GM19397 (cell line): ENCODE measurements around the gene SLC2A3.
A peak's percentile ranks its signal among the peaks of the same experiment; 100 is the strongest.
"Not testable (repeated sequence)": the region's sequence is repeated elsewhere in the genome, so short reads cannot be mapped to it uniquely, and the experiment has no call there.

ENCODE experiments used
- ATAC-seq: cut with Tn5 transposase; IDR thresholded peaks from one replicate; pipeline ENCODE4 v1.9.1; 2021; ENCODE audit warnings: mild to moderate bottlenecking, moderate library complexity; ENCODE audit not compliant: unreplicated experiment

SLC2A3 gene

GRCh38 chr12:7935590-7936581, at the start of gene SLC2A3:
SLC2A3 (minus strand) TSS chr12:7936187; CDS start chr12:7936034, 153 bp downstream.
- no peak for ATAC-seq

- ATAC-seq = no peak
These were observed 48.9 kb upstream of the SLC2A3 start for GRCh38 chr12:7984900-7985299.

- not testable (repeated sequence) for ATAC-seq
These were observed 47.5 kb upstream of the SLC2A3 start for GRCh38 chr12:7983460-7983859.

GRCh38 chr12:7983019-7983418, 47.0 kb upstream of the SLC2A3 start:
- ATAC-seq = not testable (repeated sequence)

- not testable (repeated sequence) for ATAC-seq
These were observed 46.3 kb upstream of the SLC2A3 start for GRCh38 chr12:7982332-7982735.

- no peak for ATAC-seq
These were observed 45.5 kb upstream of the SLC2A3 start for GRCh38 chr12:7981446-7981845.

GRCh38 chr12:7977351-7978124, 41.6 kb upstream of the SLC2A3 start:
- ATAC-seq = not testable (repeated sequence)

- ATAC-seq = no peak
These were observed 37.5 kb upstream of the SLC2A3 start for GRCh38 chr12:7973457-7973825.

GRCh38 chr12:7972734-7973456, 36.9 kb upstream of the SLC2A3 start:
- no peak for ATAC-seq

- not testable (repeated sequence) for ATAC-seq
These were observed 36.3 kb upstream of the SLC2A3 start for GRCh38 chr12:7972269-7972668.

- ATAC-seq = not testable (repeated sequence)
These were observed 35.8 kb upstream of the SLC2A3 start for GRCh38 chr12:7971765-7972164.

- peak; percentile 97 for ATAC-seq
These were observed 34.7 kb upstream of the SLC2A3 start for GRCh38 chr12:7970475-7971252.

- ATAC-seq = no peak
These were observed 30.6 kb upstream of the SLC2A3 start for GRCh38 chr12:7966563-7966962.

- ATAC-seq = not testable (repeated sequence)
These were observed 28.7 kb upstream of the SLC2A3 start for GRCh38 chr12:7964669-7965068.

GRCh38 chr12:7961395-7962178, 25.6 kb upstream of the SLC2A3 start:
- no peak for ATAC-seq

GRCh38 chr12:7959701-7960121, 23.7 kb upstream of the SLC2A3 start:
- peak; percentile 38 for ATAC-seq

- ATAC-seq = no peak
These were observed 23.3 kb upstream of the SLC2A3 start for GRCh38 chr12:7959278-7959677.

- not testable (repeated sequence) for ATAC-seq
These were observed 18.9 kb upstream of the SLC2A3 start for GRCh38 chr12:7954877-7955276.

GRCh38 chr12:7954418-7954817, 18.4 kb upstream of the SLC2A3 start:
- ATAC-seq = not testable (repeated sequence)
